Spleen (tissue), 7 donors: ENCODE data around the gene GYPE.

Experiments
- POLR2AphosphoS5 ChIP-seq, 3 donors: sonication (generic); formaldehyde crosslinking; IDR thresholded peaks; one replicate each; pipeline ENCODE4 v1.5.1; 2017; ENCODE audit warnings: antibody characterized with exemption in 3 of 3
- TF ChIP-seq, protein P1 (sequence below), 11 experiments: fragments of 200-600 bp in 7 of 11; fragments of 450-650 bp in 4 of 11; sonication (generic) in 4 of 11; IDR thresholded peaks in 8 of 11; conservative IDR thresholded peaks in 3 of 11; 1 replicate in 7 of 11; 2 replicates in 4 of 11; pipeline versions ENCODE4 v1.4.0 to v1.8.0; 2016 to 2021; ENCODE audit warnings: antibody characterized with exemption in 11 of 11, inconsistent platforms in 4 of 11, mild to moderate bottlenecking in 1 of 11
- donor health status: DM: no; HTN: no; CAD: no; lungs with moderate emphysema.
- donor health status: DM: no; HTN: no; CAD: no.
- donor health status: DM: no; HTN: no; CAD: no.

DNA sequence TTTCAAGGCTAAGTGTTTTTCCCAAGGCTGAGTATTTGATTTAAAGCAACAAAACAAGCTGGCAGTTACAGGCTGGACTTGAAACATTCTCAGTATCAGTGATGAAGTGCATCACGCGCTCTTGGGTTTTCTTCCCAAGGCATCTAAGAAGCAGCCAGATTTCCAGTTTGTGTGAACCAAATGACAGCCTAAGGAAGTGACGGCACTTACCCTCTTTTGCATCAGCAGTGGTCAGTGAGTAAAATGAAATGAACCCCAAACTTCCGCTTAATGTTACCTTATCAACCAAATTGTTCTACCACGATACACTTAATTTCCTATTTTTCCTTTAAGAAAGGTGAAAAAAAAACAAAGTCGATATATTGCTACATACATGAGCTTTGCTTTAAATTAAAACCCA, 15.8 kb upstream of the GYPE start:
- TF ChIP-seq, protein P1, sequence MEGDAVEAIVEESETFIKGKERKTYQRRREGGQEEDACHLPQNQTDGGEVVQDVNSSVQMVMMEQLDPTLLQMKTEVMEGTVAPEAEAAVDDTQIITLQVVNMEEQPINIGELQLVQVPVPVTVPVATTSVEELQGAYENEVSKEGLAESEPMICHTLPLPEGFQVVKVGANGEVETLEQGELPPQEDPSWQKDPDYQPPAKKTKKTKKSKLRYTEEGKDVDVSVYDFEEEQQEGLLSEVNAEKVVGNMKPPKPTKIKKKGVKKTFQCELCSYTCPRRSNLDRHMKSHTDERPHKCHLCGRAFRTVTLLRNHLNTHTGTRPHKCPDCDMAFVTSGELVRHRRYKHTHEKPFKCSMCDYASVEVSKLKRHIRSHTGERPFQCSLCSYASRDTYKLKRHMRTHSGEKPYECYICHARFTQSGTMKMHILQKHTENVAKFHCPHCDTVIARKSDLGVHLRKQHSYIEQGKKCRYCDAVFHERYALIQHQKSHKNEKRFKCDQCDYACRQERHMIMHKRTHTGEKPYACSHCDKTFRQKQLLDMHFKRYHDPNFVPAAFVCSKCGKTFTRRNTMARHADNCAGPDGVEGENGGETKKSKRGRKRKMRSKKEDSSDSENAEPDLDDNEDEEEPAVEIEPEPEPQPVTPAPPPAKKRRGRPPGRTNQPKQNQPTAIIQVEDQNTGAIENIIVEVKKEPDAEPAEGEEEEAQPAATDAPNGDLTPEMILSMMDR (IDR thresholded peaks at IDR 0.05 in 8 of 11, conservative IDR thresholded peaks at IDR 0.05 in 3 of 11), result no peak
- no peak for TF ChIP-seq POLR2AphosphoS5 (IDR thresholded peaks at IDR 0.05)
